Hepatocyte (in vitro differentiated cells): ENCODE data around the gene LRRC73. TPM values are rescaled to one million over a fixed set of nuclear protein-coding genes. Genes with fewer than 3 reads are reported as not detected.

Source experiments
- DNase-seq: peaks from one replicate; pipeline ENCODE4 v3.0.0-alpha.2; 2016; ENCODE audit warnings: low spot score
- H2AFZ ChIP-seq: fragments of 200-600 bp; sonication (generic); 2 replicates; pipeline ENCODE4 v1.6.0; 2016; ENCODE audit warnings: antibody characterized with exemption, mild to moderate bottlenecking
- H3K27ac ChIP-seq: fragments of 200-600 bp; sonication (generic); 2 replicates; pipeline ENCODE4 v1.5.1; 2016; ENCODE audit warnings: mild to moderate bottlenecking
- H3K27me3 ChIP-seq: fragments of 200-600 bp; sonication (generic); 2 replicates; pipeline ENCODE4 v1.6.1; 2016
- H3K36me3 ChIP-seq: fragments of 200-600 bp; sonication (generic); replicated peaks from 2 replicates; pipeline ENCODE4 v1.5.1; 2016; ENCODE audit warnings: low read depth; ENCODE audit not compliant: insufficient read depth
- H3K4me1 ChIP-seq: fragments of 200-600 bp; sonication (generic); 2 replicates; pipeline ENCODE4 v1.5.1; 2016; ENCODE audit warnings: mild to moderate bottlenecking, moderate library complexity; ENCODE audit not compliant: insufficient read depth
- H3K4me2 ChIP-seq: fragments of 200-600 bp; sonication (generic); 2 replicates; pipeline ENCODE4 v1.6.0; 2016
- H3K4me3 ChIP-seq: fragments of 200-600 bp; sonication (generic); 2 replicates; pipeline ENCODE4 v1.5.1; 2016; ENCODE audit warnings: mild to moderate bottlenecking
- H3K79me2 ChIP-seq: fragments of 200-600 bp; sonication (generic); 2 replicates; pipeline ENCODE4 v1.6.0; 2017; ENCODE audit warnings: mild to moderate bottlenecking
- H3K9me2 ChIP-seq: fragments of 200-600 bp; sonication (generic); replicated peaks from 2 replicates; pipeline ENCODE4 v1.6.0; 2017; ENCODE audit warnings: mild to moderate bottlenecking; ENCODE audit not compliant: insufficient read depth
- H3K9me3 ChIP-seq: fragments of 200-600 bp; sonication (generic); 2 replicates; pipeline ENCODE4 v1.5.1; 2016; ENCODE audit warnings: low read depth, mild to moderate bottlenecking
- H4K20me1 ChIP-seq: fragments of 200-600 bp; sonication (generic); 2 replicates; pipeline ENCODE4 v1.6.0; 2016; ENCODE audit warnings: mild to moderate bottlenecking; ENCODE audit not compliant: insufficient read depth, poor library complexity, severe bottlenecking
- EZH2 ChIP-seq: fragments of 200-600 bp; sonication (generic); IDR thresholded peaks from 2 replicates; pipeline ENCODE4 v1.6.1; 2016; ENCODE audit warnings: antibody characterized with exemption, mild to moderate bottlenecking, borderline replicate concordance
- EZH2phosphoT487 ChIP-seq: fragments of 200-600 bp; sonication (generic); IDR thresholded peaks from one replicate; pipeline ENCODE4 v1.6.1; 2018; ENCODE audit warnings: antibody characterized with exemption, mild to moderate bottlenecking, low read depth, moderate library complexity; ENCODE audit not compliant: unreplicated experiment, severe bottlenecking
- WGBS: methylation state at CpG from one replicate; pipeline ENCODE4 v1.1.6; 2016; ENCODE audit warnings: low lambda C conversion rate; ENCODE audit errors: missing lambda C conversion rate; 5-methylcytosine and 5-hydroxymethylcytosine counted together
- polyA plus RNA-seq: library from polyadenylated mRNA; unstranded; fragments of >200 nt; fragmentation: Nextera tagmentation; extraction: Ambion mirVana; gene quantifications from 2 replicates; pipeline ENCODE4 v1.2.1, GENCODE V29; 2016
- total RNA-seq: library from RNA; depleted of rRNA; stranded (reverse); fragments of >200 nt; gene quantifications from 2 replicates; pipeline ENCODE4 v1.2.3, GENCODE V29; 2014
- TF ChIP-seq, protein P1 (sequence below): fragments of 200-600 bp; sonication (generic); IDR thresholded peaks from 2 replicates; pipeline ENCODE4 v1.5.1; 2016; ENCODE audit warnings: antibody characterized with exemption, mild to moderate bottlenecking; ENCODE audit not compliant: poor library complexity

Gene LRRC73
- total and polyA plus RNA-seq, 2 experiments from 2014 or later, result 0.22 TPM; not detected in 1

DNA sequence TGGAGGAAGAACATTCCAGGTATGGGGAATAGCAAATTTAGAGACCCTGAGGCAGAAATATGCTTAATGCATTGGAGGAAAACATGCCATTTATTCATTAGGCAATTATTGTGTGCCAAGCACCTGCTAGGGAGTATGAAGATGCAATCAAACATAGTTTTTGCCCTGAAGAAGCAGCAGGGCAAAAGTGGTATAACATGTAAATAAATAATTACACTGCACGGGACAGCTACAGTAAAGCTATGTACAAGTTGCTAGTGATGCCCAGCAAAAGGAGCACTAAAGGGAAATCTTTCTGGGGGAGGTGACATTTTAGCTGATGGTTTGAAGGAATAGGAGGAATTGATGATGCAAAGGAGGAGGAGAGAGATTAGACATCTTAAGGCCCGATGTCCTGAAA is 33.4 kb downstream of the LRRC73 start:
- Histone ChIP-seq H3K4me2 (peak overlapping the region; percentile 93), H3K79me2 (peaks cover 41% of the 10 kb centered on the region), H3K27me3 (no peaks in the 10 kb centered on the region), H3K27ac (peak overlapping the region; percentile 58), H2AFZ (peak overlapping the region; percentile 91), H3K4me3 (no peak overlapping the region), H4K20me1 (peaks cover 2% of the 10 kb centered on the region), H3K36me3 (no peaks in the 10 kb centered on the region), H3K9me2 (no peaks in the 10 kb centered on the region), H3K9me3 (no peaks in the 10 kb centered on the region), H3K4me1 (peaks cover 22% of the 10 kb centered on the region)
- TF ChIP-seq, protein P1, sequence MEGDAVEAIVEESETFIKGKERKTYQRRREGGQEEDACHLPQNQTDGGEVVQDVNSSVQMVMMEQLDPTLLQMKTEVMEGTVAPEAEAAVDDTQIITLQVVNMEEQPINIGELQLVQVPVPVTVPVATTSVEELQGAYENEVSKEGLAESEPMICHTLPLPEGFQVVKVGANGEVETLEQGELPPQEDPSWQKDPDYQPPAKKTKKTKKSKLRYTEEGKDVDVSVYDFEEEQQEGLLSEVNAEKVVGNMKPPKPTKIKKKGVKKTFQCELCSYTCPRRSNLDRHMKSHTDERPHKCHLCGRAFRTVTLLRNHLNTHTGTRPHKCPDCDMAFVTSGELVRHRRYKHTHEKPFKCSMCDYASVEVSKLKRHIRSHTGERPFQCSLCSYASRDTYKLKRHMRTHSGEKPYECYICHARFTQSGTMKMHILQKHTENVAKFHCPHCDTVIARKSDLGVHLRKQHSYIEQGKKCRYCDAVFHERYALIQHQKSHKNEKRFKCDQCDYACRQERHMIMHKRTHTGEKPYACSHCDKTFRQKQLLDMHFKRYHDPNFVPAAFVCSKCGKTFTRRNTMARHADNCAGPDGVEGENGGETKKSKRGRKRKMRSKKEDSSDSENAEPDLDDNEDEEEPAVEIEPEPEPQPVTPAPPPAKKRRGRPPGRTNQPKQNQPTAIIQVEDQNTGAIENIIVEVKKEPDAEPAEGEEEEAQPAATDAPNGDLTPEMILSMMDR, result no peak
- no peak for TF ChIP-seq EZH2phosphoT487
- no peak for TF ChIP-seq EZH2
- 31% methylated on average over 2 of the region's 2 CpGs for WGBS
- DNase-seq, result no peak

DNA sequence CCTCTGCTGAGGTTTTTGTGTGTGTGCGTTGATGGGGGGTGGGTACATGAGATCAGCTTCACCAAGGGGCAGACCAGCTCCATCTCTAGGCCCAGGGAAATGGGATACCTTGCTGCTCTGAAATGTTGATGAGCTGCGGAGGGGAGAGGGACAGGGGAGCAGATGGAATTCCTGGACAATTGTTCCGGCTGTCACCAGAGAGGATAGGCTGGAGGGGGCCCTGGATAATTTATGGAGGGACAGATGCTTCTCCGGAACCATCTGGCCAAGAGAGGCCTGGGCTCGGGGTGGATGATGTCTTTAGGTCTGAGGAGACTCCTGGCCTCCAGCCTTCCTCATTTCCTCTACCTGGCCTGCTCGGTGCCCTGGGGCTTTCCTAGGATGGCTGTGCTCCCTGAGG is 34.6 kb downstream of the LRRC73 start:
- DNase-seq, result no peak
- TF ChIP-seq EZH2 (no peak), EZH2phosphoT487 (no peak)
- TF ChIP-seq, protein P1, result no peak
- H3K79me2 ChIP-seq, result peaks cover 29% of the 10 kb centered on the region

DNA sequence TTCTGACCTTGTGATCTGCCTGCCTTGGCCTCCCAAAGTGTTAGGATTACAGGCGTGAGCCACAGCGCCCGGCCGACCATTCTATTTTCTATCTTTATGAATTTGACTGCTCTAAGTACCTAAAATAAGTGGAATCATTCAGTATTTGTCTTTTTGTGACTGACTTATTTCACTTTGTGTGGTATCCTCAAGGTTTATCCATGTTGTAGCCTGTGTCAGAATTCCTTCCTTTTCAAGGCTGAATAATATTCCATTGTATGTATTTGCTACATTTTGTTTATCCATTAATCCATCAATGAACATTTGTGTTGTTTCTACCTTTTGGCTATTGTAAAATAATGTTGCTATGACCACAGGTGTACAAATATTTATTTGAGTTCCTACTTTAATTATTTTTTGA is 37.6 kb downstream of the LRRC73 start:
- no peaks in the 10 kb centered on the region for H3K9me3 ChIP-seq
- 94% methylated on average over 4 of the region's 4 CpGs for WGBS
- H3K9me2 ChIP-seq, result no peaks in the 10 kb centered on the region
- H3K27me3 ChIP-seq, result no peaks in the 10 kb centered on the region
- TF ChIP-seq EZH2phosphoT487 (no peak), EZH2 (no peak)
- TF ChIP-seq, protein P1, result no peak
- no peaks in the 10 kb centered on the region for H3K36me3 ChIP-seq
- DNase-seq, result no peak
- no peaks in the 10 kb centered on the region for H3K79me2 ChIP-seq
- no peak overlapping the region for H3K4me3 ChIP-seq
- H3K4me1 ChIP-seq, result no peaks in the 10 kb centered on the region
- no peak overlapping the region for H3K4me2 ChIP-seq
- H3K27ac ChIP-seq, result no peak overlapping the region
- H4K20me1 ChIP-seq, result no peaks in the 10 kb centered on the region
- no peak overlapping the region for H2AFZ ChIP-seq

More for the DNA sequence above, 34.6 kb downstream of the LRRC73 start:
- no peak overlapping the region for H3K4me3 ChIP-seq
- no peaks in the 10 kb centered on the region for H3K9me2 ChIP-seq
- H4K20me1 ChIP-seq, result peaks cover 2% of the 10 kb centered on the region
- H2AFZ ChIP-seq, result no peak overlapping the region
- H3K4me2 ChIP-seq, result no peak overlapping the region
- H3K4me1 ChIP-seq, result peaks cover 11% of the 10 kb centered on the region
- H3K36me3 ChIP-seq, result no peaks in the 10 kb centered on the region
- no peak overlapping the region for H3K27ac ChIP-seq
- no peaks in the 10 kb centered on the region for H3K9me3 ChIP-seq
- H3K27me3 ChIP-seq, result no peaks in the 10 kb centered on the region
- WGBS, result 86% methylated on average over 6 of the region's 6 CpGs

- WGBS, result 83% methylated on average over 1 of the region's 1 CpG
- no peaks in the 10 kb centered on the region for H3K4me1 ChIP-seq
- H4K20me1 ChIP-seq, result no peaks in the 10 kb centered on the region
- H3K27me3 ChIP-seq, result no peaks in the 10 kb centered on the region
- H3K4me2 ChIP-seq, result no peak overlapping the region
- TF ChIP-seq, protein P1, result no peak
- no peak for TF ChIP-seq EZH2phosphoT487
- no peak for TF ChIP-seq EZH2
- H3K36me3 ChIP-seq, result no peaks in the 10 kb centered on the region
- H3K9me3 ChIP-seq, result no peaks in the 10 kb centered on the region
- H3K9me2 ChIP-seq, result no peaks in the 10 kb centered on the region
- no peak for DNase-seq
- no peaks in the 10 kb centered on the region for H3K79me2 ChIP-seq
- no peak overlapping the region for H3K4me3 ChIP-seq
- H3K27ac ChIP-seq, result no peak overlapping the region
- H2AFZ ChIP-seq, result no peak overlapping the region
These were observed 38.7 kb downstream of the LRRC73 start for GRCh38 chr6:43471399-43471798.
